Hepatocyte (in vitro differentiated cells): ENCODE data around the gene TNN. TPM values are rescaled to one million over a fixed set of nuclear protein-coding genes. Genes with fewer than 3 reads are reported as not detected.

Experiments
- DNase-seq: peaks from one replicate; pipeline ENCODE4 v3.0.0-alpha.2; 2016; ENCODE audit warnings: low spot score
- H2AFZ ChIP-seq: fragments of 200-600 bp; sonication (generic); 2 replicates; pipeline ENCODE4 v1.6.0; 2016; ENCODE audit warnings: antibody characterized with exemption, mild to moderate bottlenecking
- H3K27ac ChIP-seq: fragments of 200-600 bp; sonication (generic); 2 replicates; pipeline ENCODE4 v1.5.1; 2016; ENCODE audit warnings: mild to moderate bottlenecking
- H3K27me3 ChIP-seq: fragments of 200-600 bp; sonication (generic); 2 replicates; pipeline ENCODE4 v1.6.1; 2016
- H3K36me3 ChIP-seq: fragments of 200-600 bp; sonication (generic); replicated peaks from 2 replicates; pipeline ENCODE4 v1.5.1; 2016; ENCODE audit warnings: low read depth; ENCODE audit not compliant: insufficient read depth
- H3K4me1 ChIP-seq: fragments of 200-600 bp; sonication (generic); 2 replicates; pipeline ENCODE4 v1.5.1; 2016; ENCODE audit warnings: mild to moderate bottlenecking, moderate library complexity; ENCODE audit not compliant: insufficient read depth
- H3K4me2 ChIP-seq: fragments of 200-600 bp; sonication (generic); 2 replicates; pipeline ENCODE4 v1.6.0; 2016
- H3K4me3 ChIP-seq: fragments of 200-600 bp; sonication (generic); 2 replicates; pipeline ENCODE4 v1.5.1; 2016; ENCODE audit warnings: mild to moderate bottlenecking
- H3K79me2 ChIP-seq: fragments of 200-600 bp; sonication (generic); 2 replicates; pipeline ENCODE4 v1.6.0; 2017; ENCODE audit warnings: mild to moderate bottlenecking
- H3K9me2 ChIP-seq: fragments of 200-600 bp; sonication (generic); replicated peaks from 2 replicates; pipeline ENCODE4 v1.6.0; 2017; ENCODE audit warnings: mild to moderate bottlenecking; ENCODE audit not compliant: insufficient read depth
- H3K9me3 ChIP-seq: fragments of 200-600 bp; sonication (generic); 2 replicates; pipeline ENCODE4 v1.5.1; 2016; ENCODE audit warnings: low read depth, mild to moderate bottlenecking
- H4K20me1 ChIP-seq: fragments of 200-600 bp; sonication (generic); 2 replicates; pipeline ENCODE4 v1.6.0; 2016; ENCODE audit warnings: mild to moderate bottlenecking; ENCODE audit not compliant: insufficient read depth, poor library complexity, severe bottlenecking
- EZH2 ChIP-seq: fragments of 200-600 bp; sonication (generic); IDR thresholded peaks from 2 replicates; pipeline ENCODE4 v1.6.1; 2016; ENCODE audit warnings: antibody characterized with exemption, mild to moderate bottlenecking, borderline replicate concordance
- EZH2phosphoT487 ChIP-seq: fragments of 200-600 bp; sonication (generic); IDR thresholded peaks from one replicate; pipeline ENCODE4 v1.6.1; 2018; ENCODE audit warnings: antibody characterized with exemption, mild to moderate bottlenecking, low read depth, moderate library complexity; ENCODE audit not compliant: unreplicated experiment, severe bottlenecking
- WGBS: methylation state at CpG from one replicate; pipeline ENCODE4 v1.1.6; 2016; ENCODE audit warnings: low lambda C conversion rate; ENCODE audit errors: missing lambda C conversion rate; 5-methylcytosine and 5-hydroxymethylcytosine counted together
- polyA plus RNA-seq: library from polyadenylated mRNA; unstranded; fragments of >200 nt; fragmentation: Nextera tagmentation; extraction: Ambion mirVana; gene quantifications from 2 replicates; pipeline ENCODE4 v1.2.1, GENCODE V29; 2016
- total RNA-seq: library from RNA; depleted of rRNA; stranded (reverse); fragments of >200 nt; gene quantifications from 2 replicates; pipeline ENCODE4 v1.2.3, GENCODE V29; 2014
- TF ChIP-seq, protein P1 (sequence below): fragments of 200-600 bp; sonication (generic); IDR thresholded peaks from 2 replicates; pipeline ENCODE4 v1.5.1; 2016; ENCODE audit warnings: antibody characterized with exemption, mild to moderate bottlenecking; ENCODE audit not compliant: poor library complexity

TNN gene
- total and polyA plus RNA-seq, 2 experiments from 2014 or later: 0.33 to 0.51 TPM

DNA sequence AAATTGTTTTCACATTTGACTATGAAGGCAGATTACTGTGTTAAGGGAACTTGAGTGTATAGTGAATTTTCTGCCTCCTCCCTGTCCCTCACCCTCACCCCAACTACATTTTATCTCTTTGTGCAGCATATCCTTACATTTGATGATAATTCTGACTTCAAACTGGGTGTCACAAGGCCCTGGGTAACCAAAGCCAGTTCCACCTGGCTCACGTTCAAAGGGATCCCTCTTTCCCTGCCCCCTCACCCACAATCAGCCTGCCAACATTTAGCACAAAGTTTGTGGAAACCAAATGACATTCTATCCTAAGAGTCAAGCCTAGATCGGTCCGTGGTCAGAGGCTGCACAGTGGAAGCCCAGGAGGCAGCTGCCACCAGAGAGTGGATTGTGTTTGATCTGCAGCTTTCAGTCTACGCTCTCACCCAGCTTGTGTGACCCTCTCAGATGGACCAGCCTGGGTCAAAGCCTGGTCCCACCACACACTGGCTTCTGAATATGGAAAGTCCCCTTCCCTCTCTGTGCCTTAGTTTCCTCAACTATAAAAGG is 114.6 kb downstream of the TNN start:
- Histone ChIP-seq H3K9me3 (no peaks in the 10 kb centered on the region), H2AFZ (no peak overlapping the region), H3K27ac (no peak overlapping the region), H3K4me1 (no peaks in the 10 kb centered on the region), H3K4me2 (no peak overlapping the region), H3K4me3 (no peak overlapping the region), H4K20me1 (no peaks in the 10 kb centered on the region), H3K9me2 (no peaks in the 10 kb centered on the region), H3K36me3 (no peaks in the 10 kb centered on the region), H3K79me2 (no peaks in the 10 kb centered on the region), H3K27me3 (no peaks in the 10 kb centered on the region)
- no peak for DNase-seq
- no peak for TF ChIP-seq EZH2phosphoT487
- TF ChIP-seq, protein P1, sequence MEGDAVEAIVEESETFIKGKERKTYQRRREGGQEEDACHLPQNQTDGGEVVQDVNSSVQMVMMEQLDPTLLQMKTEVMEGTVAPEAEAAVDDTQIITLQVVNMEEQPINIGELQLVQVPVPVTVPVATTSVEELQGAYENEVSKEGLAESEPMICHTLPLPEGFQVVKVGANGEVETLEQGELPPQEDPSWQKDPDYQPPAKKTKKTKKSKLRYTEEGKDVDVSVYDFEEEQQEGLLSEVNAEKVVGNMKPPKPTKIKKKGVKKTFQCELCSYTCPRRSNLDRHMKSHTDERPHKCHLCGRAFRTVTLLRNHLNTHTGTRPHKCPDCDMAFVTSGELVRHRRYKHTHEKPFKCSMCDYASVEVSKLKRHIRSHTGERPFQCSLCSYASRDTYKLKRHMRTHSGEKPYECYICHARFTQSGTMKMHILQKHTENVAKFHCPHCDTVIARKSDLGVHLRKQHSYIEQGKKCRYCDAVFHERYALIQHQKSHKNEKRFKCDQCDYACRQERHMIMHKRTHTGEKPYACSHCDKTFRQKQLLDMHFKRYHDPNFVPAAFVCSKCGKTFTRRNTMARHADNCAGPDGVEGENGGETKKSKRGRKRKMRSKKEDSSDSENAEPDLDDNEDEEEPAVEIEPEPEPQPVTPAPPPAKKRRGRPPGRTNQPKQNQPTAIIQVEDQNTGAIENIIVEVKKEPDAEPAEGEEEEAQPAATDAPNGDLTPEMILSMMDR: no peak
- 96% methylated on average over 4 of the region's 4 CpGs for WGBS

DNA sequence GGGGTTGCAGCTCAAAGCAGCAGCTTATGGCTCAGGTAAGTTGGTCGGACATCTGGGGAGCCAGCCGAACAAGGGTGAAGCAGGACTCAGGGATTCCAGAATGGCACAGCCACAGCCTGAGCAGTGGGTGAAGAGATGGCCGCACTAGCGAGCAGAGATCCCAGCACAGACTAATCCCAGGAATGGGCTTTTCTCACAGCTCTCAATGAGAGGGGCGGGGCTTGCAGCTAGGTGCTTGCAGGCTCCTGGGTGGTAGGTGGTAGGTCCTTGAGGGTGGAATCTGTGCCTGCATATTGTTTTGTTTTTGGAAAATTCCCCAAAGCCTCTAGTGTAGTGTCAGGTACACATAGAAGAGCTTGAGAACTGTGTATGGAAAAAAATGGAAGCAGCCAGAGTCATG is 116.0 kb downstream of the TNN start:
- H3K4me3 ChIP-seq: no peak overlapping the region
- H3K4me1 ChIP-seq: no peaks in the 10 kb centered on the region
- no peaks in the 10 kb centered on the region for H3K9me2 ChIP-seq
- H3K27ac ChIP-seq: no peak overlapping the region
- no peaks in the 10 kb centered on the region for H4K20me1 ChIP-seq
- H3K9me3 ChIP-seq: no peaks in the 10 kb centered on the region
- no peak for DNase-seq
- no peaks in the 10 kb centered on the region for H3K36me3 ChIP-seq
- H3K4me2 ChIP-seq: no peak overlapping the region
- H2AFZ ChIP-seq: no peak overlapping the region
- no peaks in the 10 kb centered on the region for H3K27me3 ChIP-seq
- TF ChIP-seq, protein P1: no peak
- TF ChIP-seq EZH2: no peak
- no peak for TF ChIP-seq EZH2phosphoT487
- H3K79me2 ChIP-seq: no peaks in the 10 kb centered on the region
- 95% methylated on average over 5 of the region's 5 CpGs for WGBS

DNA sequence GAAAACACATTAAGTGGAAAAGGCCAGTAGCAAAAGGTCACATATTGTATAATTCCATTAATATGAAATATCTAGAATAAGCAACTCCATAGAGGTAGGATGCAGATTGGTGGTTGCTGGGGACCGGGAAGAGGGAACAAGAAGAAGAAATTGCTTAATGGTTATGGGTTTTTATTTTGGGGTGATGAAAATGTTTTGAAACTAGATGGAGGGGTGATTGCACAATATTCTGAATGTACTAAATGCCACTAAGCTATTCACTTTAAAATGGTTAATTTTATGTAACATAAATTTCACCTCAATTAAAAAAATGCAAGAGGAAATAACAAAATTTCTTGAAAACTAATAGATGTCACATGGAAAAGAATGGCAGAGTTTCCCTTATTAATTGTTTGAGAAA is 118.3 kb downstream of the TNN start:
- no peaks in the 10 kb centered on the region for H4K20me1 ChIP-seq
- no peak overlapping the region for H3K4me3 ChIP-seq
- no peak overlapping the region for H2AFZ ChIP-seq
- no peak for DNase-seq
- H3K79me2 ChIP-seq: peaks cover 8% of the 10 kb centered on the region
- 100% methylated on average over 1 of the region's 1 CpG for WGBS
- no peaks in the 10 kb centered on the region for H3K9me2 ChIP-seq
- H3K4me1 ChIP-seq: no peaks in the 10 kb centered on the region
- no peak for TF ChIP-seq EZH2
- TF ChIP-seq, protein P1: no peak
- TF ChIP-seq EZH2phosphoT487: no peak
- no peak overlapping the region for H3K4me2 ChIP-seq
- no peaks in the 10 kb centered on the region for H3K36me3 ChIP-seq
- H3K27me3 ChIP-seq: no peaks in the 10 kb centered on the region
- no peak overlapping the region for H3K27ac ChIP-seq
- H3K9me3 ChIP-seq: no peaks in the 10 kb centered on the region
